Measurements from ENCODE around the gene RITA1. TPM values are rescaled to one million over a fixed set of nuclear protein-coding genes. Genes with fewer than 3 reads are reported as not detected.
A peak's percentile ranks its signal among the peaks of the same experiment; 100 is the strongest.

RITA1 gene
- total and polyA plus RNA-seq, 10 of the 15 experiments (the other 5 are each of a cell fraction or from before 2014, with no cell fraction given): 2.3 to 39.9 (median 24.8) TPM

DNA sequence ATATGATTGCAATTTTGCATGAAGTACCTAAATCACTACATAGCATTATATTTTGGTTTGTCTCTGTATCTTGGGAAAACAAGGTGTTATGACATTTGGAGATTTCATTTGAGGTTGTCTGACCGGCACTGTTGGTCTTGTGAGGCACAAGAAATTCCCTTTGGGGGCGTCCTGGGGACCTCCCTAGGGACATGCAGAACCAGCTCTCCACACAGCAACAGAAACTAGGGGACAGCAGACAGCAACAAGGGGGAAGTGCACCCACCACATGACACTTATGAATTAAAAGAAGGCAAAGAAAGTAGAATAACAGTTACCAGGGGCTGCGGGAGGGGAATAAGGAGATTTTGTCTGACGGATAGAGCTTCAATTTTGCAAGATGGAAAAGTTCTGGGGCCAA, 14.6 kb upstream of the RITA1 start:
- H3K27ac ChIP-seq (ENCODE audit: control insufficient read depth, insufficient read depth): no peak overlapping the region
- peaks cover 19% of the 10 kb centered on the region for H3K4me1 ChIP-seq (ENCODE audit: control insufficient read depth, insufficient read depth, low read length)
- ChIA-PET POLR2A (no interaction called here), SMC1A (ENCODE audit: uncharacterized antibody, unreplicated experiment) (interaction anchor here (0.7 to 6.8 kb wide), 8 partner anchors 9 to 121 kb away, joined by 3 to 66 read pairs (median 4); partner anchors contain the start of genes DDX54 and RITA1), CTCF (interaction anchor here (0.9 to 10.5 kb wide), 12 partner anchors 10 to 178 kb away, joined by 3 to 102 read pairs (median 8); partner anchors contain the start of gene RITA1), RAD21 (ENCODE audit: unreplicated experiment) (interaction anchor here (1.0 to 1.7 kb wide), 5 partner anchors 14 to 119 kb away, joined by 3 to 4 read pairs (median 4); no protein-coding TSS in a partner anchor)
- H3K9me3 ChIP-seq (replicated peaks; ENCODE audit: control insufficient read depth, insufficient read depth, low read length): no peaks in the 10 kb centered on the region
- intact Hi-C loops (cut with micrococcal nuclease; ENCODE audit: unreplicated experiment): loop anchor here (5.0 kb wide), 2 partner anchors 179 to 269 kb away; no protein-coding TSS in a partner anchor
- no peak overlapping the region for H2AFZ ChIP-seq (ENCODE audit: control insufficient read depth, low read depth, low read length)
- in situ Hi-C loops (cut with MboI): no loop called here
- no peak overlapping the region for H3K4me3 ChIP-seq
- no peak for FAIRE-seq
- DNase-seq (ENCODE audit: low read depth, low spot score): no peak
- H3K36me3 ChIP-seq (ENCODE audit: control insufficient read depth in 2 of 2, insufficient read depth in 2 of 2, low read length in 1 of 2): peaks cover 30 to 35% of the 10 kb centered on the region in 2 experiments
- ATAC-seq: peak; percentile 5; the same call in 1 of the 3 replicates
- H3K9ac ChIP-seq (ENCODE audit: control insufficient read depth, insufficient read depth, low read length): no peak overlapping the region
- H4K20me1 ChIP-seq (ENCODE audit: control insufficient read depth, insufficient read depth): no peaks in the 10 kb centered on the region
- no peaks in the 10 kb centered on the region for H3K79me2 ChIP-seq (ENCODE audit: control insufficient read depth, insufficient read depth, low read length)
- 31% methylated on average over 4 of the region's 4 CpGs for WGBS (ENCODE audit: insufficient coverage, insufficient replicate concordance, low lambda C conversion rate, missing lambda C conversion rate)
- no peak overlapping the region for H3K4me2 ChIP-seq (ENCODE audit: control insufficient read depth, insufficient read depth)
- no TSS peak for BruUV-seq (replicated peaks)
- no peaks in the 10 kb centered on the region for H3K27me3 ChIP-seq (replicated peaks in 1 of 2; ENCODE audit: control insufficient read depth in 2 of 2, insufficient read depth in 2 of 2, low read length in 1 of 2)
- TF ChIP-seq RAD21 (IDR thresholded peaks at IDR 0.05; ENCODE audit: insufficient read depth, low read depth, low read length): no peak
- TF ChIP-seq ZZZ3 (IDR thresholded peaks at IDR 0.05; ENCODE audit: control insufficient read depth, insufficient read length, low read depth): no peak
- TF ChIP-seq CHD1 (IDR thresholded peaks at IDR 0.05; ENCODE audit: low read depth, low read length): no peak
- no peak for TF ChIP-seq NFYB (IDR thresholded peaks at IDR 0.05; ENCODE audit: insufficient read depth, low read depth, low read length)
- no peak for TF ChIP-seq SUPT20H (IDR thresholded peaks at IDR 0.05; ENCODE audit: borderline replicate concordance, control insufficient read depth, low read depth, low read length)
- TF ChIP-seq ZBTB11 (CRISPR knock-in tag; IDR thresholded peaks at IDR 0.05): no peak
- no peak for TF ChIP-seq POLR2A (IDR thresholded peaks at IDR 0.05; ENCODE audit: low read depth, low read length)
- TF ChIP-seq CEBPB (IDR thresholded peaks at IDR 0.05; ENCODE audit: borderline replicate concordance in 1 of 2, low read depth in 2 of 2, low read length in 2 of 2): no peak
- no peak for TF ChIP-seq ZNF207 (IDR thresholded peaks at IDR 0.05; ENCODE audit: borderline replicate concordance)
- no peak for TF ChIP-seq FOXM1 (IDR thresholded peaks at IDR 0.05; ENCODE audit: low read depth, low read length)
- TF ChIP-seq SMAD1 (IDR thresholded peaks at IDR 0.05; ENCODE audit: low read depth, partially characterized antibody): no peak
- TF ChIP-seq JUND (IDR thresholded peaks at IDR 0.05; ENCODE audit: low read depth, low read length): no peak
- TF ChIP-seq, protein P1, sequence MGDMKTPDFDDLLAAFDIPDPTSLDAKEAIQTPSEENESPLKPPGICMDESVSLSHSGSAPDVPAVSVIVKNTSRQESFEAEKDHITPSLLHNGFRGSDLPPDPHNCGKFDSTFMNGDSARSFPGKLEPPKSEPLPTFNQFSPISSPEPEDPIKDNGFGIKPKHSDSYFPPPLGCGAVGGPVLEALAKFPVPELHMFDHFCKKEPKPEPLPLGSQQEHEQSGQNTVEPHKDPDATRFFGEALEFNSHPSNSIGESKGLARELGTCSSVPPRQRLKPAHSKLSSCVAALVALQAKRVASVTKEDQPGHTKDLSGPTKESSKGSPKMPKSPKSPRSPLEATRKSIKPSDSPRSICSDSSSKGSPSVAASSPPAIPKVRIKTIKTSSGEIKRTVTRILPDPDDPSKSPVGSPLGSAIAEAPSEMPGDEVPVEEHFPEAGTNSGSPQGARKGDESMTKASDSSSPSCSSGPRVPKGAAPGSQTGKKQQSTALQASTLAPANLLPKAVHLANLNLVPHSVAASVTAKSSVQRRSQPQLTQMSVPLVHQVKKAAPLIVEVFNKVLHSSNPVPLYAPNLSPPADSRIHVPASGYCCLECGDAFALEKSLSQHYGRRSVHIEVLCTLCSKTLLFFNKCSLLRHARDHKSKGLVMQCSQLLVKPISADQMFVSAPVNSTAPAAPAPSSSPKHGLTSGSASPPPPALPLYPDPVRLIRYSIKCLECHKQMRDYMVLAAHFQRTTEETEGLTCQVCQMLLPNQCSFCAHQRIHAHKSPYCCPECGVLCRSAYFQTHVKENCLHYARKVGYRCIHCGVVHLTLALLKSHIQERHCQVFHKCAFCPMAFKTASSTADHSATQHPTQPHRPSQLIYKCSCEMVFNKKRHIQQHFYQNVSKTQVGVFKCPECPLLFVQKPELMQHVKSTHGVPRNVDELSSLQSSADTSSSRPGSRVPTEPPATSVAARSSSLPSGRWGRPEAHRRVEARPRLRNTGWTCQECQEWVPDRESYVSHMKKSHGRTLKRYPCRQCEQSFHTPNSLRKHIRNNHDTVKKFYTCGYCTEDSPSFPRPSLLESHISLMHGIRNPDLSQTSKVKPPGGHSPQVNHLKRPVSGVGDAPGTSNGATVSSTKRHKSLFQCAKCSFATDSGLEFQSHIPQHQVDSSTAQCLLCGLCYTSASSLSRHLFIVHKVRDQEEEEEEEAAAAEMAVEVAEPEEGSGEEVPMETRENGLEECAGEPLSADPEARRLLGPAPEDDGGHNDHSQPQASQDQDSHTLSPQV (IDR thresholded peaks at IDR 0.05): no peak
- TF ChIP-seq, protein P2, sequence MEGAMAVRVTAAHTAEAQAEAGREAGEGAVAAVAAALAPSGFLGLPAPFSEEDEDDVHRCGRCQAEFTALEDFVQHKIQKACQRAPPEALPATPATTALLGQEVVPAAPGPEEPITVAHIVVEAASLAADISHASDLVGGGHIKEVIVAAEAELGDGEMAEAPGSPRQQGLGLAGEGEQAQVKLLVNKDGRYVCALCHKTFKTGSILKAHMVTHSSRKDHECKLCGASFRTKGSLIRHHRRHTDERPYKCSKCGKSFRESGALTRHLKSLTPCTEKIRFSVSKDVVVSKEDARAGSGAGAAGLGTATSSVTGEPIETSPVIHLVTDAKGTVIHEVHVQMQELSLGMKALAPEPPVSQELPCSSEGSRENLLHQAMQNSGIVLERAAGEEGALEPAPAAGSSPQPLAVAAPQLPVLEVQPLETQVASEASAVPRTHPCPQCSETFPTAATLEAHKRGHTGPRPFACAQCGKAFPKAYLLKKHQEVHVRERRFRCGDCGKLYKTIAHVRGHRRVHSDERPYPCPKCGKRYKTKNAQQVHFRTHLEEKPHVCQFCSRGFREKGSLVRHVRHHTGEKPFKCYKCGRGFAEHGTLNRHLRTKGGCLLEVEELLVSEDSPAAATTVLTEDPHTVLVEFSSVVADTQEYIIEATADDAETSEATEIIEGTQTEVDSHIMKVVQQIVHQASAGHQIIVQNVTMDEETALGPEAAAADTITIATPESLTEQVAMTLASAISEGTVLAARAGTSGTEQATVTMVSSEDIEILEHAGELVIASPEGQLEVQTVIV (IDR thresholded peaks at IDR 0.05; ENCODE audit: borderline replicate concordance, partially characterized antibody): no peak
